Measurements from ENCODE around the gene VWA8.
"Not testable (repeated sequence)": the region's sequence is repeated elsewhere in the genome, so short reads cannot be mapped to it uniquely, and the experiment has no call there.

Gene VWA8

GRCh38 chr13:41934994-41935393 lies 25.9 kb downstream of the VWA8 start:
- TF ChIP-seq, protein P1, sequence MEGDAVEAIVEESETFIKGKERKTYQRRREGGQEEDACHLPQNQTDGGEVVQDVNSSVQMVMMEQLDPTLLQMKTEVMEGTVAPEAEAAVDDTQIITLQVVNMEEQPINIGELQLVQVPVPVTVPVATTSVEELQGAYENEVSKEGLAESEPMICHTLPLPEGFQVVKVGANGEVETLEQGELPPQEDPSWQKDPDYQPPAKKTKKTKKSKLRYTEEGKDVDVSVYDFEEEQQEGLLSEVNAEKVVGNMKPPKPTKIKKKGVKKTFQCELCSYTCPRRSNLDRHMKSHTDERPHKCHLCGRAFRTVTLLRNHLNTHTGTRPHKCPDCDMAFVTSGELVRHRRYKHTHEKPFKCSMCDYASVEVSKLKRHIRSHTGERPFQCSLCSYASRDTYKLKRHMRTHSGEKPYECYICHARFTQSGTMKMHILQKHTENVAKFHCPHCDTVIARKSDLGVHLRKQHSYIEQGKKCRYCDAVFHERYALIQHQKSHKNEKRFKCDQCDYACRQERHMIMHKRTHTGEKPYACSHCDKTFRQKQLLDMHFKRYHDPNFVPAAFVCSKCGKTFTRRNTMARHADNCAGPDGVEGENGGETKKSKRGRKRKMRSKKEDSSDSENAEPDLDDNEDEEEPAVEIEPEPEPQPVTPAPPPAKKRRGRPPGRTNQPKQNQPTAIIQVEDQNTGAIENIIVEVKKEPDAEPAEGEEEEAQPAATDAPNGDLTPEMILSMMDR (IDR thresholded peaks at IDR 0.05; ENCODE audit: low read depth, low read length): no peak
- Histone ChIP-seq H3K4me3 (ENCODE audit: low read depth, low read length) (no peak overlapping the region), H3K27me3 (ENCODE audit: insufficient read depth, low read depth, severe bottlenecking) (no peaks in the 10 kb centered on the region), H3K36me3 (no peaks in the 10 kb centered on the region), H3K9me3 (ENCODE audit: severe bottlenecking) (no peaks in the 10 kb centered on the region), H3K27ac (no peak overlapping the region)
- no peak for DNase-seq

DNA sequence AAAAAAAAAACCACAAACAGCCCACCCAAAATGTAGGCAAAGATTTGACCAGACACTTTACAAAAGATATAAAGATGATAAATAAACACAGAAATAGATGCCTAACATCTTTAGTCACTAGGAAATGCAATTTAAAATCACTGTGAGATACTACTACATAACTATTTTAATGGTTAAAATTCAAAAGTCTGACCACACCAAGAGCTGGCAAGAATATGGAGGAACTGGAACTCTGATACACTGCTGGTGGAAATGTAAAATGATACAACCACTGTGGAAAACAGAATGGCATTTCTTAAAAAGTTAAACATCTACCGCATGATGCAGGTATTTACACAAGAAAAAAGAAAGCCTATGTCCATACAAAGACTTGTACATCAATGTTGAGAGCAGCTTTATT lies 26.8 kb downstream of the VWA8 start:
- no peaks in the 10 kb centered on the region for H3K36me3 ChIP-seq
- no peak for DNase-seq
- TF ChIP-seq, protein P1 (IDR thresholded peaks at IDR 0.05; ENCODE audit: low read depth, low read length): no peak
- H3K4me3 ChIP-seq (ENCODE audit: low read depth, low read length): no peak overlapping the region
- H3K27ac ChIP-seq: no peak overlapping the region
- no peaks in the 10 kb centered on the region for H3K27me3 ChIP-seq (ENCODE audit: insufficient read depth, low read depth, severe bottlenecking)
- H3K9me3 ChIP-seq (ENCODE audit: severe bottlenecking): no peaks in the 10 kb centered on the region

GRCh38 chr13:41931337-41931736 lies 29.6 kb downstream of the VWA8 start:
- H3K27ac ChIP-seq: no peak overlapping the region
- H3K27me3 ChIP-seq (ENCODE audit: insufficient read depth, low read depth, severe bottlenecking): no peaks in the 10 kb centered on the region
- no peak overlapping the region for H3K4me3 ChIP-seq (ENCODE audit: low read depth, low read length)
- no peak for DNase-seq
- no peaks in the 10 kb centered on the region for H3K9me3 ChIP-seq (ENCODE audit: severe bottlenecking)
- H3K36me3 ChIP-seq: no peaks in the 10 kb centered on the region
- TF ChIP-seq, protein P1 (IDR thresholded peaks at IDR 0.05; ENCODE audit: low read depth, low read length): no peak

- DNase-seq: no peak
These were observed 30.8 kb downstream of the VWA8 start for GRCh38 chr13:41930154-41930553.

GRCh38 chr13:41928323-41928722 lies 32.6 kb downstream of the VWA8 start:
- H3K36me3 ChIP-seq: no peaks in the 10 kb centered on the region

More at GRCh38 chr13:41930154-41930553, 30.8 kb downstream of the VWA8 start:
- Histone ChIP-seq H3K4me3 (ENCODE audit: low read depth, low read length) (no peak overlapping the region), H3K9me3 (ENCODE audit: severe bottlenecking) (no peaks in the 10 kb centered on the region), H3K27ac (no peak overlapping the region), H3K27me3 (ENCODE audit: insufficient read depth, low read depth, severe bottlenecking) (no peaks in the 10 kb centered on the region), H3K36me3 (no peaks in the 10 kb centered on the region)
- TF ChIP-seq, protein P1 (IDR thresholded peaks at IDR 0.05; ENCODE audit: low read depth, low read length): no peak

DNA sequence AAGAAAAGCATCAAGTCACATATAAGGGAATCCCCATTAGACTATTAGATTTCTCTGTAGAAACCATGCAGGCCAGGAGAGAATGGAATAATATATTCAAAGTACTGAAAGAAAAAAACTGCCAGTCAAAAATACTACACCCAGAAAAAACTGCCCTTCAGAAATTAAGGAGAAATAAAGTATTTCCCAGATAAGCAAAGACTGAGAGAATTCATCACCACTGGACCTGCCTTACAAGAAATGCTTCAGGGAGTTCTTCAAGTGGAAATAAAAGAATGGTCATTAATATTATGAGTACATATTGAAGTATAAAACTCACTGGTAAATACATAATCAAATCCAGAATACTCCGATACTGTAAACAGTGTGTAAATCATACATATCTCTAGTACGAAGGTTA lies 35.9 kb downstream of the VWA8 start:
- H3K36me3 ChIP-seq: no peaks in the 10 kb centered on the region
- H3K4me3 ChIP-seq (ENCODE audit: low read depth, low read length): no peak overlapping the region
- no peak for DNase-seq
- no peaks in the 10 kb centered on the region for H3K27me3 ChIP-seq (ENCODE audit: insufficient read depth, low read depth, severe bottlenecking)
- no peak overlapping the region for H3K27ac ChIP-seq
- no peaks in the 10 kb centered on the region for H3K9me3 ChIP-seq (ENCODE audit: severe bottlenecking)
- TF ChIP-seq, protein P1 (IDR thresholded peaks at IDR 0.05; ENCODE audit: low read depth, low read length): no peak

More at GRCh38 chr13:41928323-41928722, 32.6 kb downstream of the VWA8 start:
- no peaks in the 10 kb centered on the region for H3K27me3 ChIP-seq (ENCODE audit: insufficient read depth, low read depth, severe bottlenecking)
- DNase-seq: no peak
- H3K9me3 ChIP-seq (ENCODE audit: severe bottlenecking): no peaks in the 10 kb centered on the region
- H3K27ac ChIP-seq: no peak overlapping the region
- TF ChIP-seq, protein P1 (IDR thresholded peaks at IDR 0.05; ENCODE audit: low read depth, low read length): no peak
- no peak overlapping the region for H3K4me3 ChIP-seq (ENCODE audit: low read depth, low read length)

DNA sequence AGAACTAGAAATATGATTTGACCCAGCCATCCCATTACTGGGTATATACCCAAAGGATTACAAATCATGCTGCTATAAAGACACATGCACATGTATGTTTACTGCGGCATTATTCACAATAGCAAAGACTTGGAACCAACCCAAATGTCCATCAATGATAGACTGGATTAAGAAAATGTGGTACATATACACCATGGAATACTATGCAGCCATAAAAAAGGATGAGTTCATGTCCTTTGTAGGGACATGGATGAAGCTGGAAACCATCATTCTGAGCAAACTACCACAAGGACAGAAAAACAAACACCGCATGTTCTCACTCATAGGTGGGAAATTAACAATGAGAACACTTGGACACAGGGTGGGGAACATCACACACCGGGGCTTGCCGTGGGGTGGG lies 38.0 kb downstream of the VWA8 start:
- not testable (repeated sequence) for H3K9me3 ChIP-seq (ENCODE audit: severe bottlenecking); DNase-seq; H3K27me3 ChIP-seq (ENCODE audit: insufficient read depth, low read depth, severe bottlenecking); H3K27ac ChIP-seq; H3K36me3 ChIP-seq; H3K4me3 ChIP-seq (ENCODE audit: low read depth, low read length)
